GM18870 (cell line): ENCODE data around the gene UBR3.
A peak's percentile ranks its signal among the peaks of the same experiment; 100 is the strongest.

ENCODE experiments used
- ATAC-seq: cut with Tn5 transposase; IDR thresholded peaks from one replicate; pipeline ENCODE4 v1.9.1; 2021; ENCODE audit warnings: moderate library complexity; ENCODE audit not compliant: unreplicated experiment

UBR3 gene

DNA sequence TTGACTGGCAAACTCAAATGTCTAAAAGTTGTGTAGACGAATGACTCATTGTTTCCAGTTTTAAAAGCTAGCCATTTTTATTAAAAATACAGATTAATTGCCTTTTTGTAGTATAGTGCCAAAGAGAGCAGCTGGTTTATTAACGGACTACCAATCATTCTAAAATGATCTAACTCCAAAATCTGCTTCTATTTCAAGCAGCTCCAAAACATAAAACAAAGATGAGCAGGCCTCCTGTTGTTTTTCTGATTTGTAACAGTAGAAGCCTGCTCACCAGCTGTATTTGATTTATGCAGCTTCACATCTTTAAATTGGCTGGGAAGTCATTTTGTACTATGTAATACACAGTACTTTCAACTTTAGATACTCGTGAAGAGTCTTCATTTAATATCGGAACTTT, 171.8 kb downstream of the UBR3 start:
- ATAC-seq = no peak

DNA sequence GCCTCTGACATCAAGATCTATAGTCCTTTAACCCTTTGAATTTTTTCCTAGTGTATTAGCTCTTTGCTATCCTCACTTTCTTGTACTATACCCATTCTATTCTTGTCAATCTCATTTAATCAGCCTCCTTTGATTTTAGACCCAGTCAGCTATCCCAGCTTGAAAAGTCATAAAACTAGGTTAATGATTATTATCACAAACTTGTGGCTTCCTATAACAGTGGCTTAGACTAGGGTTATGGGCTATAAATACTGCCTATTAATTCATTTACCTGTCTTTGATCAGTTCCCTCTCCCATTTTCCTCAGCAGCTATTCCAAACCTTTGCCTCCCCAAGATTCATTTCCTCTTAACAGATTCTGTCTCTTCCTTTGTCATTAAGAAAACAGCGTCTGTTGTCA, 174.8 kb downstream of the UBR3 start:
- ATAC-seq = no peak

DNA sequence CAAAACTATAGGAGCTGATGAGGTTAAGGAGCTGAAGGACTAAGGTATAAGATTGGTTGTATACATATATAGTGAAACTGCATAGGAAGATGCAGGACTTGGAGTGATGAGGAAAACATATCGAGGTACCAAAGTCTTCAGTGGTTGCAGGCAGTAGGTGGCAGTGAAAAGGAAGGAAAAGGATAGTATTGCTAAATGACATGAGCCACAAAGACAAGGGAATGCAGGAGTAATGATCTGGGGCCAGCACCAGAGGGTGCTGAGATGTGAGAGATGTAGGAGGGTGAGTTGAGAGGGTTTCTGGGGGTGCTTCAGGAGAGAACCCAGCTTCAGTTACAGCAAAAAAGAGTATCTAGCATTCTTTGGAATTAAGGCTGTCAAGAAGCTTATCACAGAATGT, 178.4 kb downstream of the UBR3 start:
- no peak for ATAC-seq

DNA sequence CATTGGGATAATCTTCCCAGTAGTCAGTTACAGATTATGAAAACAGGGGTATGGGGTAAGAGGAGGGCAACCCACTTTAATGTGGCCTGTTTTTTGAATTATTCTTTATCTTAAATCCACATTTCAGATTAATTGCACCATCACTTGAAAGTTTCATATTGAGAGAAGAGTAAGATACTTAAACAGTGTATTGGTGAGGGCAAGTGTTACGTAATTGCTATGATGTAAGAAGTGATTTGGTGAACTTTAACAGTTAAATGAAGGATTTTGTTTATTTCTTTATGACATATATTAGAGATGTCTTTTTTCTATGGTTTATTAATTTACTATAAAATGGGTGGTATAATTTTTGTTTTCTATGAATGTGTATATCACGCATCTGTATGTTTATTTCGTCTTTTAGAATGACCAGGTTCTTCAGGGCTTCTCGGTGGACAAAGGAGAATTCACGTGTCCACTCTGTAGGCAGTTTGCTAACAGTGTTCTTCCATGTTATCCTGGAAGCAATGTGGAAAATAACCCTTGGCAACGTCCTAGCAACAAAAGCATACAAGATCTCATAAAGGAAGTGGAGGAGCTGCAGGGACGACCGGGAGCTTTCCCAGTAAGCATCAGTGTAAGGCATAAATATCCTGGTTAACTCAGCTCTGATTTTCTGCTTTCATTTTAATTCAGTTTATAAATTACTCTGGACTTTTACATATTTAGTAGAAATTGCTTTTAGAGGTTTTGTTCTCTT, 179.5 kb downstream of the UBR3 start:
- ATAC-seq = no peak

DNA sequence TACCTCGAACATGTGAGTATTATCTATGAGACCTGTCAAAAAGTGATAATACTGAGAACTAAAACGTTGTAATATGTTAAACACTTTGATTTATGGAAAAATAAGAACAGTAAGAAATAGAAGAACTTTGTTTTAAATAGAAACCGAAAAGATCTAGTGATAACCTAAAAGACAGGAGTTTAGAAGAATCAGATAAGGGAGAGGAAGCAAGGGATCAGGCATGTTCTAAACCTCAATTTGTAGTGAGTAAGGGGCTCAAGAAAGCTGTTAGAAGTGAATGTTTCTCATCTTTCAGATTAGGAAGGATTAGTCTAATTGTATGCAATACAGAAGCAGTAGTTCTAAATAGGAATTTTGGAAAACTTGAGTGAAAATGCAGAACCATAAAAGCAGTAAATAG, 182.0 kb downstream of the UBR3 start:
- no peak for ATAC-seq

DNA sequence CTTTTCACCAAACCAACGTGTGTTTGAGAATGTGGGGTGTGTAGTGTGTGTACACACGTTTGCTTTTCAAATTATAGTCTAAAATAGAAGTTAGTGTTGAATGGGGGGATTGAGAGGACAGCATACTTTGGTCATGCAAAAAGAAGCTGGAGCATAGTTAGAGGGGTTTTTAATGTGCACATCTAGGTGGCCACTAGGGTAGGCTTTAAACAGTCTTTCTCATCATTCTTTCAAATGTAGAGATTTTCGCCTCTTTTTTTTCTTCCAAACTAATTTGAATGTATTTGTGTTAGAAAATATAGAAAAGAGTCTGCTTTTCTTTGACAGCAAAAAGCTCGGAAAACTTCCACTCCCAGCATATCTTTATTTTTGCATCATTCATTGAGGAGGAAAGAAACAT, 185.5 kb downstream of the UBR3 start:
- no peak for ATAC-seq

DNA sequence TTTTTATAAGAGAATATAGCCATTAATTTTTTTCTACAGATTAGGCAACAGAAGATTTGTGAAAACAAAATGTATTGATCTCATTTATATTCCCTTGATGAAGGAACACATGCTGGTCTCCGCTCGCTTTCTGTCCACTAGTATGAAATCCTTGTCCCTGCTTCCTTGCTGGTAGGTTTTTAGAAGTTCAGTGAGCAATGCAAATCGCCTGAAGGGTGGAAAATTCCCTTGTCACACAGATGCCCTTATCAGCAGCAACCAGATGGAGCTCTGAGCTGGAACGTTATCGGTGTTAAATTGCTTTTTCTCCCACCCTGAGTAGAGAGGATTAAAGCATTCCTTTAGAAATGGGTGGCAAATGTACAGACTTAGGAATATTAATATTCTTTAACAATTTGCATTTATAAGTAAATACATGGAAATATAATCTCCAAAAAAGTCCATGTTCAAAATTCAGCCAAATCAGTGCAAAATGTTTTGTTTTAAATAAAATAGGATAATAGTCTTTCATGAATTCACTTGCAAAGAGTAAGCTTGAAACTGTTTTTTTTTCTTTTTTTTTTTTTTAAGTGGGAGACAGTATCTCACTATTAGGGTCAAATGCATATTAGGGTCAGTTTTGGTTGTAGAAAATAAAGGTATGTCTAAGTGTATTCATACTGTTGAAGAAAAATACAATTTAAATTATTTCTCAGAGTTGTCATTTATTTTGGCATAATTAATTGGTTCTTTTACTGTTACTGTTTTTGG, 186.7 kb downstream of the UBR3 start:
- ATAC-seq = no peak

DNA sequence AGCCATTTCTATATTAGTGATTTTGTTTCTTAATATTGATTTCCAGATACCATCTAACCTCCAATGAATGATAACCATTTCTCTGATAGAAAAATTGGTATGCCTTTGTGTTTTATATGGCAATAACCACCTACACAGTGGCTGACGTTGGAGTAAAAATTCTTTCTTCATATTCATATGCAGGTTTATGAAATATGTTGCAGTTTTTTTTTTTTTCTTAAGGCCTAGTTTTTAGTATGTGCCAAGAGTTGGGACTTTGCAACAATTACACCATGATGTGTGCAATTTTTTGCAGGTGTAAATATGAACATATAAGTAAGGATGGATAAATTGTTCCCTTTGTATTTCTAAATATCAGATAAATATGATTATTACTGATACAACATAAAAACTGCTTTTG, 187.5 kb downstream of the UBR3 start:
- ATAC-seq = no peak

DNA sequence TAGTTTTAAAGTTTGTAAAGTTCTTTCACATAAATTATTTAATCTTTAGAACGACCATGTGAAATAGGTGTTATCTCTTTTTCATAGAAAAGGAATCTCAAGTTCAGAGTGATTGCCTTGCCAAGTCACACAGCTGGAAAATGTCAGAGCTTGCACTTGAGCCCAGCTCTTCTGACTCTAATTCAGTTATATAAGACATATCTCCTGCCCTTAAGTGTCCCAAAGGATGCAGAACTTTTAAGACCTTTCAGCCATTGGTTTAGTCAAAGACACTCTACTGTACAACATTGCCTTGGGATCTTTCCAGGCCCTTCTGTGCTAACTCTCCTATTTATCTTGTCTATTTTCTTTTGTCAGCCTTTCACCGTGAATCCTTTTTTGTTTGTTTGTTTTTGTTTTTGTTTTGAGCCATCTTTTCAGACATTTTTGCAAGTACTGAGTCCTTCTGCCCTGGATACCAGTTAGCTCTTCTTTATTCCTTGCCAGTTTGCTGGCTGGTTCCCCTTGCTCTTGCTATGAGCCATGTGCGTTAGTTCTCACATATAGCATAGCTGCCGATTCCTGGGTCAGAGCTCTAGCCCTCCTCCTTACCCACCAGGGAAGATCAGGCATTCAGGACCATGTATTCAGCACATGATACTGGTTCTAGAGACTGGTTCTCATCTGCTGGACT, 190.7 kb downstream of the UBR3 start:
- no peak for ATAC-seq

DNA sequence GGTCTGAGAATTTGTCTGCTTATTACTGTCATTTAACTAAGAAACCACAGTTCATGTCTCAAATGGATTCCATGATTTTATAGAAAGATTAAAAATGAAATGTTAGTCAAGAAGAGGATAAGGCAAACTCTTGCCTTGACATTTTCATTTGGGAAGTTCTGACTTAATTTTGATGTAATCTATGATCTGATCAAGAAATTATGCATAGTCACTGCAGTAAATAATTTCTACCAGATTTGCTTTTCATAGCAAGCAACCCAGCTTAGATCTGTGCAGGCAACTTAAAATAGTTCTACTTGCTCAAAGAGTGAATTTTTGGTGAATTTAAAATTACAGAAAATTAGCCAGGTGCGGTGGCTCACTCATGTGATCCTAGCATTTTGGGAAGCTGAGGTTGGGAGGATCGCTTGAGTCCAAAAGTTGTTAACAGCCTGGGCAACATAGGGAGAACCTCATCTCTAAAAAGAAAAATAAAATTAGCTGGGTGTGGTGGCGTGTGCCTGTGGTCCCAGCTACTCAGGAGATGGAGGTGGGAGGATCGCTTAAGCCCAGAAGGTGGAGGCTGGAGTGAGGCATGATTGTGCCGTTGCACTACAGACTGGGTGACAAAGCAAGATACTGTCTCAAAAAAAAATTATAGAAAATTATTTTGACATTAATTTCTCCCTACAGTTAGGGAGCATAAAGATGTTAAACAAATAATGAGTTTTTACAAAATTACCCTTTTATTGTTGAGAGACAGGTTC, 192.0 kb downstream of the UBR3 start:
- ATAC-seq = no peak

DNA sequence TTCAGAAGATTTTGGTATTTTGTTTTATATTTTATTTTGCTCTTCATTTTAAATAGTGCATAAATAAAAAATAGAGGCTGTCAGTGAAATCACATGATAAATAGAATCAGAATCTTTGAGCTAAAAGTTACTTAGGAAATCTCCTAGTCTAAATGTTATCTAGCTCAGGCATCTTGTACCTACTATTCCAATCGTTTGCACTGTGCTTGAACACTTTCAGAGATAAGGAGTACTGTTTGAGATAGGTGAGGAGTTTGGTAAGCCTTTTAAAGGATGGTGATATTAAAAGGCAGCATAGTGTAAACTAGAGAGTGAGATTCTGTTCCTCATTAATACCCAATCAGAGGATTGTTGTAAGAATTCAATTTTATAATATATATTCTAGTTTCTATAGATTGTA, 193.5 kb downstream of the UBR3 start:
- ATAC-seq = no peak

DNA sequence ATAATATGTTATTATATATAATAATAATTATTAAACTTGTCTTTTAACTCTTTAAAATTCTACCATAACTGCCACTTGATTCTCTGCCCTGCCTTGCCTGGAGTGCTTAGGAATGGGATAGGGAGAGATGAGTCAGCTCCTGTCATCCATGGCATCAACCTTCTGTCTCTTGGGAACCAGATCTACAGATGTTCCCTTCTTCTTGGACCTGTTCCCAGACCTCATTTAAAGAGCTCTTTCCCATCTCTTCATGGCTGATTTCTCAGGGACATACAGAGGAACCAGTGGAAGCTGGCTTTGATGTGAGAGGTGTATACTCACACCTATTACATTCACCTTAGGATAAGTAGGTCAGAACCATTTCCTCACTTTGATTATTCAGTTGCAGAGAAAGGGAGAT, 195.4 kb downstream of the UBR3 start:
- no peak for ATAC-seq

DNA sequence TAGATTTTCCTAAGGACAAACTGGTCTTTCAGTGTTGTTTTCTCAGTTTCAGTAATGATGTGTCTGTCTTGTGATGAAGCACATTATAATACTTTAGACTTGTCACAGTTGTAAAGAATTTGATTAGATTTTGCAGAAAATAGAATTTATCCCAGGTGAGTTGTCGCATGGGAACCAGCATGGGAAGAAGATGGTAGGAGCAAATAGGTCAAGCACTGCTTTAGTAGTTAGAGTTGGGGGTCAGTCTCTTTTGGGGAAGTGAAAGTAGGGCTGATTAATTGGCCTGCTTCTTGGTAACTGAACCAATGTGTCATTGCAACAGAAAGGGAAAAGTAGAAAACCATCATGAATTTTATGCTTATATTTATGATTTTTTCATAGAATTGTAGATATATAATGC, 197.5 kb downstream of the UBR3 start:
- ATAC-seq = peak; percentile 63

DNA sequence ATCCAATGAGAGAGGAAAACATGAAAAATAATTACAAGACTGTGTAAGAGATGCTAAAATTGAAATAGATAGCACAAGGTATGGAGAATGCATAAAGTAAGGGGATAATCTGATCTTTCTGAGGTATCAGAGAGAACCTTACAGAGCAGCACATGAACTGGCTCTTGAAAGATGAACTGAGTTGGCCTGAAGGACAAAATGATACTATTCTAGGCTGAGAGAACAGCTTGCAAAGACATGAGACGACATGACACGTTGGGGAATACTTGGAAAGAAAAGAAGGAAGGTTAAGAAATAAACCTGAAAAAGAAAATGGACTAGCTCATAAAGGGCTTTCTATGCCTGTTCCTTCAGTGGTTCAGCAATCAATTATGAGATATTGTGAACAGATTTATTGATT, 198.0 kb downstream of the UBR3 start:
- no peak for ATAC-seq

DNA sequence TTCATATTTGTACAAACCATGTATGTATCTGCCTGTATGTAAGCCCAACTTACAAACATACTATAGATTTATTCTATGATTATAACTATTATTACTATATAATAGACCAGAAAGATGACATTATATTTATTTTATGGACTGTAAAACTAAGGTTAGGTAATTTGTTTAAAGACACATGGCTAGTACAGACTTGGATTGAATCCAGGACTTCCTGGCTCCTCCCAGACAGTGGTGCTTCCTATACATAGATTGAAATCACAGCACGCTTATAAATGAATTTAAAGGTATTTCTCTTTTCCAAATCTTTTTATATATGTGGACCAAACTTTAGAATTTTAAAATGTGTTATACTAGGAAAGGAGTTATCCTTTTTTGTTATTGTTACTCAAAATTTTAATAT, 199.1 kb downstream of the UBR3 start:
- ATAC-seq = no peak

DNA sequence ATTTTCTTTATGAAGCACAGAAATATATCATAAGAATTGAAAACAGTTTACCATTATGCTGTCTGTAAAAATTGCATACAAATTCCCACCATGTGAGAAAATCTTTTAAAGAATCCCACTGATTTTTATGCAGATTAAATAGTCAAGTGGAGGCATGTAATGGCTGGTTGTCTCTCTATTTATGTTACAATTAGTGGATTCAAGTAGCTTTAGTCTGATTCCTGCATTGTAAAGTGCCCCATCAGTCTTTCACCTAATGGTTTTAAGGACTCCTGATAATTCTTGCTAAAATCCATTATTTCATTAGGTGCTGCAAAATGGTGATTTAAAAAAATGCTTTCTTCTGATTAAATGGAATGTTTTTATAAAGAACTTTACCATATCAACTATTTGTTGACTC, 202.3 kb downstream of the UBR3 start:
- no peak for ATAC-seq

DNA sequence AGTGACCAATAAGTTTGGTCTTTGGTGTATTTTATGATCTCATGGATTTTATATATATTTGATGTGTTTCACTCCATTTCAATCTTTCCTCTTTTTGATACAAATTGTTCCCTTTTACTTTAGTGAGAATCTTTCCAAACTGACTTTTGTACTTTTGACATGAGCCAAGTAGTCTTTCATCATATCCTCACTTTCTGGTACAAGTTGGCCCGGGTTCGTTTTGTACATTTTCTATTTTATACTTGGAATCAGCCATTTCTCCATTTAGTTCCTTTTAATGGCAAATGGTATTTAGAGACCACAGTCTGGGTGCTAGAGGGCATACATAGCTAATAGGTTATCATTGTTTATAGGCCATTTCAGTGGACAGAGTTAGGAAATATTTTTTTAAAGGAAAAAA, 202.8 kb downstream of the UBR3 start:
- no peak for ATAC-seq

DNA sequence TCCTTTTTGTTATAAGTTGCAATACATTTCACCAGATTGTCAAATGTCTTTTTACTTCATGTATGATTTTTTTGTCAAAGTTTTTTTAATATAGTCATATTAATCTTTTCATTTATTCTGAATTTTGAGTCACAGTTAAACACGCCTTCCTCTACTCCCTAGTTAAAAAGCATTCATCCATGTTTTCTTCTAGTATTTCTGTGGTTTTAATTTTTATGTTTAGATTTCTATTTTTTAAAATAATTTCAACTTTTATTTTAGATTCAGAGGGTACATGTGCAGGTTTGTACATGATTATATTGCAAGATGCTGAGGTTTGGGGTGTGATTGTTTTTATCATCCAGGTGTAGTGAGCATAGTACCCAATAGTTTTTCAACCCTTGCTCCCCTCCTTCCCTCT, 204.0 kb downstream of the UBR3 start:
- ATAC-seq = no peak

DNA sequence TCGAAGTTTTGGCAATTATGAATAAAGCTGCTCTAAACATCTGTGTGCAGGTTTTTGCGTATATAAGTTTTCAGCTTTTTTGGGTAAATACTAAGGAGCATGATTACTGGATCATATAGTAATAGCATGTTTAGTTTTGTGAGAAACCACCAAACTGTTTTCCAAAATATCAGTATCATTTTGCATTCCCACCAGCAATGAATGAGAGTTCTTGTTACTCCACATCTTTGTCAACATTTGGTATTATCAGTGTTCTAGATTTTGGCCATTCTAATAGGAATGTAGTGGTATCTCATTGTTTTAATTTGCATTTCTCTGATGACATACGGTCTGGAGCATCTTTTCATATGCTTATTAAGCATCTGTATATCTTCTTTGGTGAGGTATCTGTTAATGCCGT, 207.3 kb downstream of the UBR3 start:
- ATAC-seq = no peak

DNA sequence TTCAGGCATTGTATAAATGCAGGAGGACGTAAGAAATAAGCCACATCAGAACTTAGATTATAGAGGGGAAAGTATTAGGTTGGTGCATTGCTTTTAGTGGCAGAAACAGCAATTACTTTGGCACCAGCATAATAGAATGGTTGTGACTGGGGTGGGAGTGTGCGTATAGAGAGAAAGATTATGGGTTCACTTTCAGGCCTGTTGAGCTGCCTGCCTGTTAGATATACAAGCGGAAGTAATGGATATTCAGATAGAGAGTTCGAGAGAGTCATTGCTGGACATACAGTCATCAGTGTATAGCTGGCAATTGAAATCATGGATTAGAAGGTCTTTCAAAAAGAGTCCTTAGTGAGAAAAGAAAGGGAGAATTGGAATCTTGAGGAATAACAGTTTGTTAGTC, 211.5 kb downstream of the UBR3 start:
- no peak for ATAC-seq

DNA sequence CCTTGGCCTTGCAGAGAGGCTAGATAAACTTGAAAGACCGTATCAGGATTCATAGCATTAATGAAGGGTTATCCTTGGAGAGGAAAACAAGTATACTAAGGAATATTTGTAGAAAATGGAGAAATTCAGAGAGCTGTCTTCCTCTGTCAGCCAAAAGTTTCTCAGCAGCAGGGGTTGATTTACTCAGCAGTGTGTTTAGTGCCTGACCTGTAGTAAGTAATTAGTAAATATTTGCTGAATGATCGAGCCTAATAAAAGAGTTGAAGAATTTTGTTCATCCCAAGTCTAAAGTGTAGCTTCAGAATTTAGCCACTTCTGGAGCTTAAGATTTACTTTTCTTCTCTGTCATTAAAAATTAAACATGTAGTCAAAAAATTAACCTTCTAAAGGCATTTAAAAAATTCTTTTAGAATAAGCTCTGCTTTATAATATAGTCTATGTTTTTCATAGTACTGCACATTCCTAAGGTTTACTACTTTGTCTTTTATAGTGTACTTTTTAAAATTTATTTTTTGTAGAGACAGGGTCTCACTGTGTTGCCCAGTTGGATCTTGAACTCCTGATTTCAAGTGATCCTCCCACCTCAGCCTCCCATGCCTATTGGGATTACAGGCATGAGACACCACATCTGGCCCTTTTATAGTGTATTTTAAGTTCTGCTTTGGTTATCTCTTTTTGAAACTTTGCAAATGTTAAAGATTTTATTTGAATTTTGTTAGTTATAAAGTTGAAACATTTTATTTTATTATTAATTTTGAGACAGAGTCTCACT, 212.3 kb downstream of the UBR3 start:
- no peak for ATAC-seq
